ENCODE data around the gene LMOD3. TPM values are rescaled to one million over a fixed set of nuclear protein-coding genes. Genes with fewer than 3 reads are reported as not detected.

LMOD3 gene
- polyA plus RNA-seq, 2 of the 4 experiments (the other 2 are of a cell fraction) = not detected

- TF ChIP-seq FOSL2 (IDR thresholded peaks at IDR 0.05) = no peak
- TF ChIP-seq FOSL2 (CRISPR knock-in tag; IDR thresholded peaks at IDR 0.05) = no peak
- TF ChIP-seq TFCP2L1 (CRISPR knock-in tag; IDR thresholded peaks at IDR 0.05) = no peak
- no peak for TF ChIP-seq ZFP36 (IDR thresholded peaks at IDR 0.05; ENCODE audit: borderline replicate concordance, partially characterized antibody)
- no peak for TF ChIP-seq HMGXB4 (CRISPR knock-in tag; IDR thresholded peaks at IDR 0.05; ENCODE audit: borderline replicate concordance)
- no peak for TF ChIP-seq RARB (CRISPR knock-in tag; IDR thresholded peaks at IDR 0.05)
- TF ChIP-seq MAFK (IDR thresholded peaks at IDR 0.05; ENCODE audit: partially characterized antibody) = no peak
These were observed 3.3 kb downstream of the LMOD3 start (continued) for GRCh38 chr3:69119138-69119537.

- POLR2A ChIA-PET = no interaction called here
- no peaks in the 10 kb centered on the region for H3K4me1 ChIP-seq
- no peak overlapping the region for H3K27ac ChIP-seq
- ATAC-seq = no peak
- WGBS (ENCODE audit: missing lambda C conversion rate) = 87% methylated on average over 12 of the region's 12 CpGs
- H3K4me3 ChIP-seq = no peak overlapping the region
- no peak for FAIRE-seq
- CTCF ChIA-PET = interaction anchor here (0.7 to 7.5 kb wide), 7 partner anchors 9 to 628 kb away, joined by 3 to 49 read pairs (median 4); no protein-coding TSS in a partner anchor
- H3K9me3 ChIP-seq = no peaks in the 10 kb centered on the region
- H3K4me2 ChIP-seq = no peak overlapping the region
- DNase-seq (ENCODE audit: low read depth in 1 of 2, low spot score in 1 of 2) = no peak
- TF ChIP-seq PBX3 (IDR thresholded peaks at IDR 0.05) (no peak), ATOH8 (CRISPR knock-in tag; IDR thresholded peaks at IDR 0.05; ENCODE audit: low read depth) (no peak), HEYL (CRISPR knock-in tag; IDR thresholded peaks at IDR 0.05) (no peak), ELK1 (IDR thresholded peaks at IDR 0.05; ENCODE audit: low read depth, low read length) (no peak), FOXS1 (CRISPR knock-in tag; IDR thresholded peaks at IDR 0.05) (no peak), RFX5 (IDR thresholded peaks at IDR 0.05) (no peak), KDM5A (IDR thresholded peaks at IDR 0.05) (no peak), USF2 (IDR thresholded peaks at IDR 0.05) (no peak)
These were observed 3.8 kb downstream of the LMOD3 start for GRCh38 chr3:69118555-69118954.

GRCh38 chr3:69116897-69117296, 5.5 kb downstream of the LMOD3 start:
- H3K4me1 ChIP-seq = no peaks in the 10 kb centered on the region
- no peak overlapping the region for H3K27ac ChIP-seq
- no peaks in the 10 kb centered on the region for H3K9me3 ChIP-seq
- DNase-seq (ENCODE audit: low read depth in 1 of 2, low spot score in 1 of 2) (no peak), ATAC-seq (no peak), FAIRE-seq (no peak)
- no peak overlapping the region for H3K4me2 ChIP-seq
- ChIA-PET POLR2A (no interaction called here), CTCF (interaction anchor here (0.9 to 7.5 kb wide), 2 partner anchors 45 to 189 kb away, joined by 3 to 49 read pairs; no protein-coding TSS in a partner anchor)
- no peak overlapping the region for H3K4me3 ChIP-seq
- WGBS (ENCODE audit: missing lambda C conversion rate) = 57% methylated on average over 3 of the region's 3 CpGs
- TF ChIP-seq MAX (IDR thresholded peaks at IDR 0.05) (no peak), RAD21 (conservative IDR thresholded peaks at IDR 0.05 in 1 of 2, IDR thresholded peaks at IDR 0.05 in 1 of 2) (no peak), HES2 (IDR thresholded peaks at IDR 0.05) (no peak), PHF8 (IDR thresholded peaks at IDR 0.05; ENCODE audit: borderline replicate concordance, low read depth) (no peak)
